ENCODE data around the gene TEX14.
"Not testable (repeated sequence)": the region's sequence is repeated elsewhere in the genome, so short reads cannot be mapped to it uniquely, and the experiment has no call there.

GRCh38 chr17:58684462-58684861 lies 7.4 kb downstream of the TEX14 start:
- TF ChIP-seq, protein P1, sequence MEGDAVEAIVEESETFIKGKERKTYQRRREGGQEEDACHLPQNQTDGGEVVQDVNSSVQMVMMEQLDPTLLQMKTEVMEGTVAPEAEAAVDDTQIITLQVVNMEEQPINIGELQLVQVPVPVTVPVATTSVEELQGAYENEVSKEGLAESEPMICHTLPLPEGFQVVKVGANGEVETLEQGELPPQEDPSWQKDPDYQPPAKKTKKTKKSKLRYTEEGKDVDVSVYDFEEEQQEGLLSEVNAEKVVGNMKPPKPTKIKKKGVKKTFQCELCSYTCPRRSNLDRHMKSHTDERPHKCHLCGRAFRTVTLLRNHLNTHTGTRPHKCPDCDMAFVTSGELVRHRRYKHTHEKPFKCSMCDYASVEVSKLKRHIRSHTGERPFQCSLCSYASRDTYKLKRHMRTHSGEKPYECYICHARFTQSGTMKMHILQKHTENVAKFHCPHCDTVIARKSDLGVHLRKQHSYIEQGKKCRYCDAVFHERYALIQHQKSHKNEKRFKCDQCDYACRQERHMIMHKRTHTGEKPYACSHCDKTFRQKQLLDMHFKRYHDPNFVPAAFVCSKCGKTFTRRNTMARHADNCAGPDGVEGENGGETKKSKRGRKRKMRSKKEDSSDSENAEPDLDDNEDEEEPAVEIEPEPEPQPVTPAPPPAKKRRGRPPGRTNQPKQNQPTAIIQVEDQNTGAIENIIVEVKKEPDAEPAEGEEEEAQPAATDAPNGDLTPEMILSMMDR (IDR thresholded peaks at IDR 0.05), result not testable (repeated sequence)
- TF ChIP-seq POLR2A (IDR thresholded peaks at IDR 0.05), result not testable (repeated sequence)

Measured in lower leg skin (tissue), 3 donors.